ENCODE results near the gene RNPEPL1.

DNA sequence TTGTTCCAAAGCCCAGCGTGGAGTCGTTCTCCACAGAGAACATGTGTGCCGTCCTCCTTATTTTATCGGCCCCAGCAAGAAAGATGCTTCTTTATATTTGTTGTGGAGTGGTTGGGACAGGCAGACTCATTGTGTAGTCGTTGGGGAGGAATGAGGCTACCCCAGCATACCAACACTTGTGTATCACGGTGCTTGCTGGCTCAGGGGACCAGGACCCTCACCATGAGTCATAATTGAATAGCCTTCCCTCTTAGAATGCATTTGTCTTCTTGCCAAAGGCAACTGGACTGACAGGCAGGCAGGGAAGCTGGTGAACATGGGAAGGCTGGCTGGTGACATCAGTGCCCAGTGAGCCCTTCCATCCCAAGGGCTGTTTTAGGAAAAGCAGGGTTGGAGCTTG lies 22.9 kb downstream of the RNPEPL1 start:
- TF ChIP-seq, protein P1, sequence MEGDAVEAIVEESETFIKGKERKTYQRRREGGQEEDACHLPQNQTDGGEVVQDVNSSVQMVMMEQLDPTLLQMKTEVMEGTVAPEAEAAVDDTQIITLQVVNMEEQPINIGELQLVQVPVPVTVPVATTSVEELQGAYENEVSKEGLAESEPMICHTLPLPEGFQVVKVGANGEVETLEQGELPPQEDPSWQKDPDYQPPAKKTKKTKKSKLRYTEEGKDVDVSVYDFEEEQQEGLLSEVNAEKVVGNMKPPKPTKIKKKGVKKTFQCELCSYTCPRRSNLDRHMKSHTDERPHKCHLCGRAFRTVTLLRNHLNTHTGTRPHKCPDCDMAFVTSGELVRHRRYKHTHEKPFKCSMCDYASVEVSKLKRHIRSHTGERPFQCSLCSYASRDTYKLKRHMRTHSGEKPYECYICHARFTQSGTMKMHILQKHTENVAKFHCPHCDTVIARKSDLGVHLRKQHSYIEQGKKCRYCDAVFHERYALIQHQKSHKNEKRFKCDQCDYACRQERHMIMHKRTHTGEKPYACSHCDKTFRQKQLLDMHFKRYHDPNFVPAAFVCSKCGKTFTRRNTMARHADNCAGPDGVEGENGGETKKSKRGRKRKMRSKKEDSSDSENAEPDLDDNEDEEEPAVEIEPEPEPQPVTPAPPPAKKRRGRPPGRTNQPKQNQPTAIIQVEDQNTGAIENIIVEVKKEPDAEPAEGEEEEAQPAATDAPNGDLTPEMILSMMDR (IDR thresholded peaks at IDR 0.05): no peak
- no peak for TF ChIP-seq POLR2A (IDR thresholded peaks at IDR 0.05)

All from testis (tissue), 2 donors.